ENCODE results near the gene IKZF3.
"Not testable (repeated sequence)": the region's sequence is repeated elsewhere in the genome, so short reads cannot be mapped to it uniquely, and the experiment has no call there.

IKZF3 gene

GRCh38 chr17:39855911-39856649, 8.0 kb downstream of the IKZF3 start:
- not testable (repeated sequence) for DNase-seq (ENCODE audit: low spot score)

- no peak for DNase-seq (ENCODE audit: low spot score)
These were observed 9.2 kb downstream of the IKZF3 start for GRCh38 chr17:39854909-39855308.

DNA sequence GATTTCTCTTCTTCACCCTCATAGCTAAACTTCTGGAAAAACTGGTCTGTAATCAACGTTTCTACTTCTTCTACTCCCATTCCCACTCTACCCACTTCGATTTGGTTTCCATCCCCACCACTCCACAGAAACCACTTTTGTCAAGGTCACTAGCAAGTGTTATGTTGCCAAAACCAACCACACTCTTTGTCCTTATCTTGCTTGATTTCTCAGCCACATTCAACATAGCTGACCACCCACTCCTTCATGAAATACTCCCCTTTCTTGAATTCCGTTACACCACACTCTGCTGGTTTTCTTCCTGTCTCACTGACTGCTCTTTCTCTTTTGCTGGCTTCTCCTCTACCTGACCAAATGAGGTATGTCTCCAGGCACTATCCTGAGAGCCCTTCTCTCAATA, 11.9 kb downstream of the IKZF3 start:
- no peak for DNase-seq (ENCODE audit: low spot score)

DNA sequence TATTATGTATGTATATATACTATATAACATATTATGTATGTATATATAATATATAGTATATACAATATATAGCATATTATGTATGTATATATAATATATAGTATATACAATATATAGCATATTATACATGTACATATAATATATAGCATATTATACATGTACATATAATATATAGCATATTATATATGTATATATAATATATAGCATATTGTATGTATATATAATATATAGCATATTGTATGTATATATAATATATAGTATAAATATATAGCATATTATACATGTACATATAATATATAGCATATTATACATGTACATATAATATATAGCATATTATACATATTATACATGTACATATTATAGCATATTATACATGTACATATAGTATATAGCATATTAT, 13.9 kb downstream of the IKZF3 start:
- DNase-seq (ENCODE audit: low spot score), result not testable (repeated sequence)

DNA sequence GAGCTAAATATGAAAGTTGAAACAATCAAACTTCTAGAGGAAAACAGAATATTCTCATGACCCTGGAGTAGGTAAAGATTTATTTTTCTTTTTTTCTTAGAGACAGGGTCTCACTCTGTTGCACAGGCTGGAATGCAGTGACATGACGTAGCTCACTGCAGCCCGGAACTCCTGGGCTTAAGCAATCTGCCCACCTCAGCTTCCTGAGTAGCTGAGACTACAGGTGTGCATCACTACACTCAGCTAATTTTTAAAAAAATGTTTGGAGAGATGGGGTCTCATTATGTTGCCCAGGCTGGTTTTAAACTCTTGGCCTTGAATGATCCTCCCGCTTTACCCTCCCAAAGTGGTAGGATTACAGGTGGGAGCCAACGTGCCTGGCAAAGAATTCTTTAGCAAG, 15.5 kb downstream of the IKZF3 start:
- no peak for DNase-seq (ENCODE audit: low spot score)

- no peak for DNase-seq (ENCODE audit: low spot score)
These were observed 17.9 kb downstream of the IKZF3 start for GRCh38 chr17:39846205-39846604.

DNA sequence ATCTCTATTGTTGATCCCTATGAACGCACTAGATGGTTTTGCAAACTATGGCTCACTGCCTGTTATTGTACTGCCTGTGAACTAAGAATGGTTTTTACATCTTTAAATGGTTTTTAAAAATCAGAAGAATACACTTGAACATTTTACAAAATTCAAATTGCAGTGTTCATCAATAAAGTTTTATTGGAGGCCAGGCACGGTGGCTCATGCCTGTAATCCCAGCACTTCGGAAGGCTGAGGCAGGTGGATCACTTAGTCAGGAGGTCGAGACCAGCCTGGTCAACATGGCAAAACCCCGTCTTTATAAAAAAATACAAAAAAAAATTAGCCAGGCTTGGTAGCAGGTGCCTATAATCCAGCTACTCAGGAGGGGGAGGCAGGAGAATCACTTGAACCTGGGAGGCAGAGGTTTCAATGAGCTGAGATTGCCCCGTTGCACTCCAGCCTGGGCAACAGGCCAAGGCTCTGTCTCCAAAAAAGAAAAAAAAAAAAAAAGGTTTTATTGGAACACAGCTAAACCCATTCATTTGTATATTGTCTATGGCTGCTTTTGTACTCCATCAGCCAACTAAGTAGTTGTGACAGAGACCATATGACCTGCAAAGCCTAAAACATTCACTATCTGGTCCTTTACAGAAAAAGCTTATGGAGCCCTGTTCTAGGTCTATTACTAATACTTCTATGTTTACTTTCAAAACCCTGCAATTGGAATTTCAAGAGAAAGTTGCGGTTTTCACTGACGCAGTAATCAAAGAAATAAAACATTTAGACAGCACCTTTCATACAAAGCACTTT, 18.9 kb downstream of the IKZF3 start:
- DNase-seq (ENCODE audit: low spot score), result no peak

DNA sequence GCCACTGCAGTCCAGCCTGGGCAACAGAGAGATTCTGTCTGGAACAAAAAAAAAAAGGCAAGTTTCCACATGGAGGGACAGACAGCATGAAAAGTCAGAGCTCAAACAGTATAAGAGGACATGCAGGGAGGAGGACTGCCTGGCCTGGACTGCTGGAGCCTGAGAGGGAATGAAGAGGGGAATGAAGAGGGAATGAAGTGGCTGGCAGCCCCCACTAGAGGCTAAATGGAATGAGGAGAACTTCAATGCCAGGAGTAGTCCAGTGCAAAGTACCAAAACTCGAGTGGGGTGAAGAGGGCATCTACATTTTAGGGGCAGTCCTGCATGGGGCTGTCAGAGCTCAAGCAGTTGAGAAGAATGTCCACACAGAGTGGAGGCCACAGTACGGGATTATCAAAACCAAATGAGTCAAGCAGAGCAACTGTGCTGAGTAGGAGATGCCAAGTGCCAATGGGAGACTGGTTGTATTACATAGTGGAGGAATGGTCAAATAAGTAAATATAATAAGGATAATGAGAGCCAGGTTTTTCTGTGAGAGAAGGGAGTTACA, 22.9 kb downstream of the IKZF3 start:
- no peak for DNase-seq (ENCODE audit: low spot score)

- no peak for DNase-seq (ENCODE audit: low spot score)
These were observed 25.3 kb downstream of the IKZF3 start for GRCh38 chr17:39838784-39839183.

DNA sequence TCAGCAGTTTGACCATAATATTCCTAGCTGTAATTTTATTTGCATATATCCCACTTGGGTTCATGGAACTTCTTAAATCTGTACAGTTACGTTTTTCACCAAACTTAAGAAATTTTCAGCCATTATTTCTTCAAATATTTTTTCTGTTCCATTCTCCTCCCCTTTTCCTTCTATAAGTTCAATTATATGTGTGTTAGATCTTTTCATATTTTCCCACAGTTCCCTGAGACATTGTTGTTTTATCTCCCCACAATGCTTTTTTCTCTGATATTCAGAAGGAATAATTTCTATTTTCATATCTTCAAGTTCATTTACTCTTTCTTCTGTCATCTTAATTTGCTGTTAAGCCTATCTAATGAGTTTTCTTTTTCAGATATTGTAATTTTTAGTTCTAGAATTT, 26.1 kb downstream of the IKZF3 start:
- no peak for DNase-seq (ENCODE audit: low spot score)

DNA sequence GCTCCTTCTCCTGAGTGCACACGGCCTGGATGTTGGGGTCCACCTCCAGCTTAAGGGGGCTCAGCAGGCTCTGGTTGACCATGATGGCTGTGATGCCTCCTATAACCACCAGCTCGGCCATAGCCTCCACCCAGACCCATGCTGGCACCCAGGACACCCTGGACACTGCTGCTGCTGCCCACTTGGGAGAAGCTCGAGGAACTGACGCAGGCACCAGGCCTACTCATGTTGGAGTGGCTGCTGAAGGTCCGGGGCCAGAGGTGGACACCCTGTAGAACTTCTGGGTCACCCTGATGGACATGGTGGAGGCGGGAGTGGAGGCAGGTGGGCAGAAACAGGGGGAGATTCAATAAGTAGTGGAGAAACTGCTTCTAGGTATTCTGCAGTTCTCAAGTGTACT, 28.0 kb downstream of the IKZF3 start:
- no peak for DNase-seq (ENCODE audit: low spot score)

DNA sequence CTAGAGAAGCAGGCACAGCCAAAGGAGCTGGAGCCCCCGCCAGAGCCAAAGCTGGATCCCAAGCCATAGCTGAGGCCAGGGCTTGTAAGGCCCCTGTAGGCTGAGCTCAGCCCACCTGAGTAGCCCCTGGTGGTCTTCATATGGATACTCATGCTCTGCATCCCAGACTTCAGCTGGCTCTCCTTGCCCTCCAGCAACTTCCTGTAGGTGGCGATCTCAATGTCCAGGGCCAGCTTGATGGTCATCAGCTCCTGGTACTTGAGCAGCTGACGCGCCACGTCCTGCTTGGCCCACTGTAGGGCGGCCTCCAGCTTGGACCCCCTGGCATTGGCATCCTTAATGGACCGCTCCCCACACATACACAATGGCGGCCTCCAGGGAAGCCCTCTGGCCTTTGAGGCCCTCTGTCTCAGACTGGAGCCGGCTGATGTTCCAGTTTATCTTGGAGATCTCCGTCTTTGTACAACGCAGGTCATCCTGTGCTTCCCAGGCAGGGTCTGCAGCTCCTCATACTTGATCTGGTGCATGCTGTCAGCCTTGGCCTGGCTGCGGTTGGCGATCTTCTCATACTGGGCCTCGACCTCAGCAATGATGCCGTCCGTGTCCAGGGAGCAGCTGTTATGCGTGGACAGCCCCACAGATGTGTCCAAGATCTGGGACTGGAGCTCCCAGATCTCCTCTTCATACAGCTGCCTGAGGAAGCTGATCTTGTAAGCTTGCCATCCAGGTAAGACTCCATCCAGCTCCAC, 28.9 kb downstream of the IKZF3 start:
- DNase-seq (ENCODE audit: low spot score), result no peak

GRCh38 chr17:39834017-39834416, 30.1 kb downstream of the IKZF3 start:
- DNase-seq (ENCODE audit: low spot score), result no peak

- no peak for DNase-seq (ENCODE audit: low spot score)
These were observed 32.5 kb downstream of the IKZF3 start for GRCh38 chr17:39831588-39831987.

GRCh38 chr17:39828443-39828842, 35.7 kb downstream of the IKZF3 start:
- DNase-seq (ENCODE audit: low spot score), result no peak

DNA sequence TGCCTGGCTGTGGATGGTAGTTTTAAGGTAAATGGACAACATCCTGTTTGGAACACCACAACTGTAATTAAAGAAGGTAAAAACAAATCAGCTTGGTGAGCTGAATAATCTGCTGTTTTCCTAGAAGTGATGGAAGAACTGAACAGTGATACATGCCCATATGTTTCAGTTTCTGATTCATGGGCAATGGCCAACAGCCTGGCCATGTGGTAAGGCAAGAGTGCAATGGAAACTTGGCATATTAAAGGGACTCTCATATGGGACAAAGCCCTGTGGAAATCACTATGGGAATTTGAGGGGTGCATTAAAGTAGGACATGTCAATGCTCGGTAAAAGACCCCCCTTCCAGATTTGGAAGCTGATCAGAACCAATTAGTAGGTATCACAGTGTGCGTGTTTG, 37.8 kb downstream of the IKZF3 start:
- DNase-seq (ENCODE audit: low spot score), result no peak

DNA sequence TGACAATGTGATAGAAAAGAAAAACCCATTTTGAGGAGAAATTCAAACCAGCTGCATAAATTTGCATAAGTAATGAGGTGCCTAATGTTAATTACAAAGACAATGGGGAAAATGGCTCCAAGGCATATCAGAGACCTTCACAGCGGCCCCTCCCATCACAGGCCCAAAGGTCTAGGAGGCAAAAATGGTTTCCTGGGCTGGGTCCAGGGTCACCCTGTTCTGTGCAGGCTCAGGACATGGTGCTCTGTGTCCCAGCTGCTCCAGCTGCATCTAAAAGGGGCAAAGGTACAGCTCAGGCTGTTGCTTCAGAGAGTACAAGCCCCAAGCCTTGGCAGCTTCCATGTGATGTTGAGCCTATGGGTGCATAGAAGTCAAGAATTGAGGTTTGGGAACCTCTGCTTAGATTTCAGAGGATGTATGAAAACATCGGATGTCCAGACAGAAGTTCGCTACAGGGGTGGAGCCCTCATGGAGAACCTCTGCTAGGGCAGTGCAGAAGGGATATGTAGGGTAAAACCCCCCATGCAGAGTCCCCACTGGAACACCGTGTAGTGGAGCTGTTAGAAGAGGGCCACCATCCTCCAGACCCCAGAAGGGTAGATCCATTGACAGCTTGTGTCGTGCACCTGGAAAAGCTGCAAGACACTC, 40.6 kb downstream of the IKZF3 start:
- DNase-seq (ENCODE audit: low spot score), result no peak

GRCh38 chr17:39822051-39822451, 42.1 kb downstream of the IKZF3 start:
- no peak for DNase-seq (ENCODE audit: low spot score)

GRCh38 chr17:39820987-39821386, 43.1 kb downstream of the IKZF3 start:
- no peak for DNase-seq (ENCODE audit: low spot score)

DNA sequence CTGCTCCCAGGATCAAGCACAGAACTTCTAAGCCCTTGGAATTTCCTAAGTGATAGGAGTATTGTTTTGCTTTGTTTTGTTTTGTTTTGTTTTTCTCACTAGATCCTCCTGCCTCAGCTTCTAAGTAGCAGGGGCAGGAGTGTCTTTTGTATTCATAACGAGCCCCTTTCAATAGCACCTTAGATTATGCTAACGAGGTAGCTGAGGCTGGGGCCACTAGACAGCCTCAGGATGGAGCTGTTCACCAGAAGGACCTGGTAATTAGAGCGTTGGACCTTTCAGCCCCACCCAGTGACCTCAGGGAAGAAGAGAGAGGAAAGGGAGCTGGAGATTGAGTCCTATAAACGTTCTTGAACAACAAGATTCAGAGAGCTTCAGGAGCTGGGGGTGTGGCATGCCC, 43.6 kb downstream of the IKZF3 start:
- DNase-seq (ENCODE audit: low spot score), result no peak

- no peak for DNase-seq (ENCODE audit: low spot score)
These were observed 45.6 kb downstream of the IKZF3 start for GRCh38 chr17:39818358-39819000.

- no peak for DNase-seq (ENCODE audit: low spot score)
These were observed 47.8 kb downstream of the IKZF3 start for GRCh38 chr17:39816272-39816671.
